Bronchial epithelial cell (primary cell): Measurements from ENCODE around the gene ANKRD36C. TPM values are rescaled to one million over a fixed set of nuclear protein-coding genes. Genes with fewer than 3 reads are reported as not detected.
"Not testable (repeated sequence)": the region's sequence is repeated elsewhere in the genome, so short reads cannot be mapped to it uniquely, and the experiment has no call there.

Source experiments
- DNase-seq: peaks from one replicate; pipeline ENCODE4 v3.0.0-alpha.2; 2010; ENCODE audit warnings: low read depth
- FAIRE-seq: peaks from 2 replicates; lab custom pipeline; 2011; peaks lifted over from hg19 to GRCh38; lab: Jason Lieb, UNC
- H3K27me3 ChIP-seq: 2 replicates; pipeline ENCODE4 v1.5.1; 2011; ENCODE audit warnings: low read length; ENCODE audit not compliant: control insufficient read depth, insufficient read depth
- H3K36me3 ChIP-seq: 2 replicates; pipeline ENCODE4 v1.5.1; 2011; ENCODE audit warnings: low read length; ENCODE audit not compliant: control insufficient read depth, insufficient read depth
- H3K4me3 ChIP-seq: 2 replicates; pipeline ENCODE4 v1.5.1; 2011; ENCODE audit warnings: mild to moderate bottlenecking, low read depth, low read length, control low read depth
- CTCF ChIP-seq: IDR thresholded peaks from 2 replicates; pipeline ENCODE4 v1.5.1; 2011; ENCODE audit warnings: mild to moderate bottlenecking, moderate library complexity, low read length, control low read depth, inconsistent platforms; ENCODE audit not compliant: insufficient read depth, severe bottlenecking
- total RNA-seq: library from RNA; depleted of rRNA; stranded (reverse); fragments of >200 nt; gene quantifications from 2 replicates; pipeline ENCODE4 v1.2.1, GENCODE V29; 2014

The ANKRD36C gene
- total RNA-seq, 1 donor from 2014 or later, result 11.6 TPM

GRCh38 chr2:95894443-95894842 is 97.2 kb downstream of the ANKRD36C start:
- H3K4me3 ChIP-seq, FAIRE-seq, H3K27me3 ChIP-seq, H3K36me3 ChIP-seq: not testable (repeated sequence)
- peak; percentile 6 for DNase-seq

- FAIRE-seq, DNase-seq, H3K36me3 ChIP-seq, H3K4me3 ChIP-seq, H3K27me3 ChIP-seq: not testable (repeated sequence)
Observed at GRCh38 chr2:95867929-95868328, 123.7 kb downstream of the ANKRD36C start.

GRCh38 chr2:95867047-95867677 is 124.5 kb downstream of the ANKRD36C start:
- not testable (repeated sequence) for DNase-seq, FAIRE-seq, H3K36me3 ChIP-seq, H3K4me3 ChIP-seq, H3K27me3 ChIP-seq

GRCh38 chr2:95862121-95862520 is 129.5 kb downstream of the ANKRD36C start:
- DNase-seq, H3K27me3 ChIP-seq, H3K36me3 ChIP-seq, FAIRE-seq, H3K4me3 ChIP-seq: not testable (repeated sequence)

GRCh38 chr2:95836151-95836550 is 155.5 kb downstream of the ANKRD36C start:
- no peak for TF ChIP-seq CTCF
- H3K36me3 ChIP-seq, result no peaks in the 10 kb centered on the region
- H3K27me3 ChIP-seq, result no peaks in the 10 kb centered on the region
- FAIRE-seq (no peak), DNase-seq (no peak)
- H3K4me3 ChIP-seq, result no peak overlapping the region

GRCh38 chr2:95834077-95835013 is 157.3 kb downstream of the ANKRD36C start:
- H3K4me3 ChIP-seq, FAIRE-seq, H3K27me3 ChIP-seq, DNase-seq, H3K36me3 ChIP-seq: not testable (repeated sequence)

- FAIRE-seq, H3K36me3 ChIP-seq, H3K27me3 ChIP-seq, DNase-seq, H3K4me3 ChIP-seq: not testable (repeated sequence)
Observed at GRCh38 chr2:95824218-95824617, 167.4 kb downstream of the ANKRD36C start.

GRCh38 chr2:95817521-95817920 is 174.1 kb downstream of the ANKRD36C start:
- FAIRE-seq, H3K4me3 ChIP-seq, H3K27me3 ChIP-seq, H3K36me3 ChIP-seq, DNase-seq: not testable (repeated sequence)

GRCh38 chr2:95813311-95813710 is 178.3 kb downstream of the ANKRD36C start:
- not testable (repeated sequence) for H3K27me3 ChIP-seq, H3K36me3 ChIP-seq, H3K4me3 ChIP-seq, FAIRE-seq, DNase-seq
